ENCODE results near the gene PSKH1. TPM values are rescaled to one million over a fixed set of nuclear protein-coding genes. Genes with fewer than 3 reads are reported as not detected.
A peak's percentile ranks its signal among the peaks of the same experiment; 100 is the strongest.

Gene PSKH1
- total RNA-seq, 1 donor from 2014 or later, result 10.6 TPM

DNA sequence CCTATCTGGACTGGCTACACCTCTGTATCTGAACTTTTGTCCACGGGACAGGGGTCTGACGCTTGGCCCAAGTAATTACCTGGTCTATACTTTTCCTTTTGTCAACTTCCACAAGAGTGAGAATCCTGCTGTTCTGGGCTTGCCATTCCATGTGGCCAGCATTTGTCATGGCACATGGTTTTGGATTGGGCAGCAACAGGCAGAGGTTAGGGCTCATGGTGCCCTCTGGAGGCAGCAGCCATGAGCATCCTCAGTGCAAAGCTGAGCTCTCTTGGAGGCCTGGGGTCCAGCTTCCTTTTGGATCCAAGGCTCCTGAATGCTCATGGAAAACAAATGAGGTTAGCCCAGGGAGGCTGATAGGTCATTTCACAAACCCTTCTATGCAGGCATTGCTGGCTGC lies 27.7 kb upstream of the PSKH1 start:
- peak; percentile 52 for DNase-seq (ENCODE audit: low read depth)

DNA sequence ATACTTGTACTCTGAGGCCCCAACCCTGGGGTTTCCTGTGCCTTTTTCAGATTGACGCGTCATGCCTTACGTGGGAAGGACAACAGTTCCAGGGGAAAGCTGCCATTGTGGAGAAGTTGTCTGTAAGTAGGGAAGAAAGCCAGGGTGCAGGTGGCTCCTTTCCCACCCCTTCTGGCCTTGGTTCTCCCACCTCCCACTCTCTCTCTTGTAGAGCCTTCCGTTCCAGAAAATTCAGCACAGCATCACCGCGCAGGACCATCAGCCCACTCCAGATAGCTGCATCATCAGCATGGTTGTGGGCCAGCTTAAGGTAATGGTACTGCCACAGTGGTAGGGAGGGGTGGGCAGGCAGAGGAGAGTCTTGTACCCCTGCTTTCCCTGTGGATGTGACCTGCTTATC lies 24.8 kb upstream of the PSKH1 start:
- no peak for DNase-seq (ENCODE audit: low read depth)

DNA sequence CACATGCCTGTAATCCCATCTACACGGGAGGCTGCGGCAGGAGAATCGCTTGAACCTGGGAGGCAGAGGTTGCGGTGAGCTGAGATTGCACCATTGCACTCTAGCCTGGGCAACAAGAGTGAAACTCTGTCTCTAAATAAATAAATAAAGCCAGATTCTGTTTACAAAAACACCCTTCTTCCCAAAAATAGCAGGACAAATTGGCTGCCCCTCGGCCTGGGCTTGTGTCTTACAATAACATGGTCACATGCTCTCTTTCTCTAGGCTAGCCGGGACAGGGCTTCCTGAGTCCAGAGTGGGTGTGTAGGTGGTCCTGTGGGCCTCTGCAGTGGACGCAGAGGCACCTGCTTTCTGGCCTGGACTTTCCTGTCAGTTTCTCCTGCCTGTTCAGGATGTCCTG lies 23.4 kb upstream of the PSKH1 start:
- DNase-seq (ENCODE audit: low read depth), result no peak

DNA sequence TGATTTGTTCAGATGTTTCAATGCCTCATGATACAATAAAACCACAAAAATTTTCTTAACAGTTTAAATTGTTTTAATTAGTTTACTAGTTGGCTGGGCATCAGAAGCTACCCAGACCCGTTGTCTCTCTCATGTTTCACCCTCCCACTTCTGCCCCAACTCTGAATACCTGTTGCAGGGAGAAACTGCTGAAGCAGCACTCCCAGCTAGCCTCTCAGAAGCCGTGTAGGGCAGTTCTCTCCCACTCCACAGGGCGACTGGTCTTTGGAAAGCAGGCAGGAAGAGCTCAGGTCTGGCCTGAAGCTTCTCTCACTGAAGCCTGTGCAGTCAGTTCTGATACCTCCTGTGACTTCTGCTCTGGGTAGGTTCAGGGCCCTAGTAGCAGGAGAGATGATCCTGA lies 21.8 kb upstream of the PSKH1 start:
- DNase-seq (ENCODE audit: low read depth), result no peak

DNA sequence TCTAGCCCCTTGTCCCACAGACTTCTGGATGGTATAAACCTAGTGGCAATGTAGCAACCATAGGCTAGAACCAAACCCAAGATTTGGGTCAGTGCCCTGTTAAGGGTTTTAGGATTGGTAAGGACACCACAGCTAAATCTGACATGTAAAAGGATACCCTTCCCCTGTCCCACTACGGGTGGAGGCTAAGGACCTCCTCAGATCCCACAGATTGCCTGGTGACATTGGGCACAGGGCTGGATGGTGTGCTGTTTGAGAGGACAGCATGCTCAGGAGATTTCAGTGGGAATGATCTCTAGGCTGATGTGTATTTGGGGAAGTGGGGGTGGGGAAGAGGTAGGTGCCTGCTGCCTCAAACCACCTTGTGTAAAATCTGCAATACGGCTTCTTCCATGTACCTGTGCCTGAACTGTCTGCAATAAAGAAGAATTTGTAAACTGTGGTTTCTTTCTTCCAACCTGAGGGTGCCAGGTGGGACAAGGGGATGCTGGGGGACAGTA lies 20.9 kb upstream of the PSKH1 start:
- no peak for DNase-seq (ENCODE audit: low read depth)

DNA sequence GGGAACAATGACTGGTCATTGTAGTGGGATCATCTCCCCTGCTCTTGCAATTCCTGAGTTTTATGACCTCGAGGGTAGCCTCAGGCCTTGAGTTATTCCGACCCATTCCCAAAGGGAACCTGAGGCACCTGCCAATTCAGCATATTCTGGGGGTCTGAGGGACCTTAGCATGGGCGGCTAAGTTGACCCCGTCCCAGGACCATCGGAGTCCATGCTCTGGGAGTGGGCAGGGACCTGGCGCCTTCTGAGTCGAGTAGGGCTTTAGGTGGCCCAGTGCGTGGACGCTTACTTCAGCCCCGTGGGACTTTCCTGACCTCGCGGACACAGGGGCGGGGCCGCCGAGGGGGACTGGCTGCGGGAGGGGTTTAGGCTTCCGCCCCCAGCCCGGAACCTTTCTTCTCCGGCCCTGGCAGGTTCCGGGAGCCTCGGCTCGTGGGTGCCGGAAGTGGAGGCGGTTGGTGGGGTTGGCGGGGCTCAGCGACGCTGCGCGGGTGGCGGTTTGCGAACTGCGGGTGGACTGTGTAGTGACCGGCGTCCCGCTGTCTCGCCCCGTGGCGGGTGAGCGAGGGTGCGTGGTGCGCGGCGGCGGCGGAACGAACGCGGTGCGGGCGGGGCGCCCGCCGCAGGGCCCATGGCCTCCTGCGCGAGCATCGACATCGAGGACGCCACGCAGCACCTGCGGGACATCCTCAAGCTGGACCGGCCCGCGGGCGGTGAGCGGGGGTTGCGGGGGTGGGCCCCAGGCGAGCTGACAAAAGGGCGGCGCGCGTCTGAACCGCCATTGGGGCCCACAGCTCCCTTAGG lies 20.2 kb upstream of the PSKH1 start, which contains the start of gene EDC4:
EDC4 (plus strand) TSS at position 422 of the 804 bp plus-strand sequence; CDS start at position 632, 210 bp downstream.
- peak; percentile 86 for DNase-seq (ENCODE audit: low read depth)

DNA sequence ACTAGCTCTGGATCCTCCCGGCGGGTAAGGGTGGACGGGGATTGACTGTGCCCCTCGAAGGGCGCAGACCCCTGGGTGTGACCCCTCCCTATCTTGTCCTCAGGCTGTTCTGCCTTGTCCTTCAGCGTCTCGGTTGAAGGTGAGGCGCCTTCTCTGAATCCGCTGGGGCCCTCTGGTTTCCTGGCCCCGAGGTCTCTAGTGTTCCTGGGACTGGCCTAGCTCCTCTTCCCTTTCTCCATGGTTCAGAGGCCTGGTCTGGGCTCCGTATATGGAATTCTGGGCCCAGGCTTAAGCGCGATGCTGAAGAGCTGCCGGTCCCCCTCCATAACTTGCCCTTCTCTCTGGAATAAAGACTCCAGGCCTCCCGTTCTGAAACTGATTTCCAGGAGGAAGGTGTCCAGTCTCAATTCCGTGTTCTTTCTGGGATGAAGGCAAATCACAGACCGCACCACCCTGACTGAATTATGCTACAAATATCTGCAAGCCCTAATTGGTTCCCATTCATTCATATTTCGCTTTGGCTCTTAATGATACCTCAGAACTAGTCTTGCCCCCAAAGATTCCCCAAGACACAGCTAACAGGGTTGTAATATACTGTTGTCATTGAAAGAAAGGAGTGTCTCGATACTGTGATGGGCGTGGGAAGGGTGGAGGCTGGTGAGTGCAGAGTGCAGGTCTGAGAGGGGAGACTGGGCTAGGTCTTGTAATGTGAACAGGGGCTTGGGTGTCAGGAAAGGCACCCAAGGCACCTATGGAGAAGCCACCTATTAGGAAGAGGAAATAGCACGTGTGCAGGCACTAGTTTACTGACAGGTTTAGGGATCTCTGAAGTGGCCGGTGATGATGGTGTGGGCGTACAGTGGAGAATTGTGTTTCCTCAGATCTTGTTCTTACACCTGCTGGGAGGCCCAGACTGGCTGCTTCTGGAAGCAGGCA lies 19.4 kb upstream of the PSKH1 start:
- DNase-seq (ENCODE audit: low read depth), result no peak

DNA sequence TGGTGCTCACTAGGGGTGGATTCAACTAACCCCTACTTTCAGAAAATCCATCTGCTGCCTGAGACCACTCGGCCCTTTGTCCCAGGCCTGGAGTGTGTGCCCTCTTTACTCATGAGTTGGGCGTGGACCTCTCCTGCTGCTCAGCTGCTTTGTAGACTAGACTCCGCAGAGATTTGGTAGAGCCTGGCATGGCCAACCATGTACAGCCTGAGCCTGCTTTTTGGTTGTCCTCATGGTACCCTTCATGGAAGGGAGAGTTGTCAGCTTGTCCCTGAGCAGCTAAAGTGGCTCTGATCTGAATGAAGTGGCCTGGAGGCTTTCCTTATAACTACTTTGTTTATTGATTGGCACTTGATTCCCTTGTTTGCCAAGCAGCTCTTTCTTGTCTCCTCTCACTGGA lies 18.7 kb upstream of the PSKH1 start:
- peak; percentile 47 for DNase-seq (ENCODE audit: low read depth)

DNA sequence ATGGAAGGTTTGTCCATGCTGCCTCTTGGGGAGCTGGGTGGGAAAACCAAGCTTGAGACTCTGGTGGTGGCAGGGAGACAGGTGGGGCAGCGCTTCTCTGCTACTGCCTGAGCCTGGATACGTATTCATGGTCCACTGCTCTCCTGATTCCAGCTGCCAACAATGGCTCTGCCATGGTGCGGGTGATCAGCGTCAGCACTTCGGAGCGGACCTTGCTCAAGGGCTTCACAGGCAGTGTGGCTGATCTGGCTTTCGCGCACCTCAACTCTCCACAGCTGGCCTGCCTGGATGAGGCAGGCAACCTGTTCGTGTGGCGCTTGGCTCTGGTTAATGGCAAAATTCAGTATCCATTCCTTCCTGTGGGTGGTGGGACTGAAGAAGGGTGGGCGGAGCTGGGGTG lies 16.0 kb upstream of the PSKH1 start:
- no peak for DNase-seq (ENCODE audit: low read depth)

DNA sequence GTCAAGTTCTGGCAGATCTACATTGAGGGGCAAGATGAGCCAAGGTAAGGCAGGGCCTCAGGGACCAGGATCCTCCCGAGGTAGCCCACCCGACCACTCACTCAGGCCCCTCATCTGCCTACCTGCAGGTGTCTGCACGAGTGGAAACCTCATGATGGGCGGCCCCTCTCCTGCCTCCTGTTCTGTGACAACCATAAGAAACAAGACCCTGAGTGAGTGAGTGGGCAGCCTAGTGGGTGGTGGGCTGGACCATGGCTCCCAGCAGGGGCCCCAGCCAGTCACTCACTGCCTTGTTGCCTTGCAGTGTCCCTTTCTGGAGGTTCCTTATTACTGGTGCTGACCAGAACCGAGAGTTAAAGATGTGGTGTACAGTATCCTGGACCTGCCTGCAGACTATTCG lies 14.8 kb upstream of the PSKH1 start:
- DNase-seq (ENCODE audit: low read depth), result no peak

DNA sequence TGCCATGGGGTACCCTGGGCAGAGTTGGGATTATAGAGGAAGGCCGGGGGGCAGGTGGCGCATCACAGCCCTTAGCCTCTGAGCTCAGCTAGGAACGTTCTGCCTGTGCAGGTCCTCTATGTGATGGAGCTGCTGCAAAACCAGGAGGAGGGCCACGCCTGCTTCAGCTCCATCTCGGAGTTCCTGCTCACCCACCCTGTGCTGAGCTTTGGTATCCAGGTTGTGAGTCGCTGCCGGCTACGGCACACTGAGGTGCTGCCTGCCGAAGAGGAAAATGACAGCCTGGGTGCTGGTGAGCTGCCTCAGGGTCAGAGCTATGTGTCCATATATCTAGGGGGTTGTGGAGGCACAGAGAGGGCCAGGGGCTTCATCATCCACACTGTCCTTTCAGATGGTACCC lies 14.2 kb upstream of the PSKH1 start:
- DNase-seq (ENCODE audit: low read depth), result no peak

DNA sequence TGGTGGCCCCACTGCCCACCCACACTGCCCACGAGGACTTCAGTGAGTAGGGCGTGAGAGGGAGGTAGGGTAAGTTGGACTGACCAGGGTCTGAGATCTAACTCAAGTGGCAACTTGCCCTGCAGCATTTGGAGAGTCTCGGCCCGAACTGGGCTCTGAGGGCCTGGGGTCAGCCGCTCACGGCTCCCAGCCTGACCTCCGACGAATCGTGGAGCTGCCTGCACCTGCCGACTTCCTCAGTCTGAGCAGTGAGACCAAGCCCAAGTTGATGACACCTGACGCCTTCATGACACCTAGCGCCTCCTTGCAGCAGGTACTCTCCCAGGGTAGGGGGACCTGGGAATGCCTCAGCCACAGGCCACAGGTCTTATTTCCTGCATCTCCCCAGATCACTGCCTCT lies 13.6 kb upstream of the PSKH1 start:
- no peak for DNase-seq (ENCODE audit: low read depth)

DNA sequence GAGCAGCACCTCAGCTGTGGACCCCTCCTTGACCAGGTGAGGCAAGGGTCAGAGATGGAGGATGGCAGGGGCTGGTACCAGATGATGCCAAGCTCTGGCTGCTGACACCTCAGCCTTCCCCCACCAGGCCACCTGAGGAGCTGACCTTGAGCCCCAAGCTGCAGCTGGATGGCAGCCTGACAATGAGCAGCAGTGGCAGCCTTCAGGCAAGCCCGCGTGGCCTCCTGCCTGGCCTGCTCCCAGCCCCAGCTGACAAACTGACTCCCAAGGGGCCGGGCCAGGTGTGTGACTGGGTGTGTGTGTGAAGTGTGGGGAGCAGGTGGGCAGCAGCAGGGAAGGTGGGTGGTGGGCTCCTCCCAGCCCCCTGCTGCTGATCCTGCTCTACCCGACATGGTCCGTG lies 13.1 kb upstream of the PSKH1 start:
- DNase-seq (ENCODE audit: low read depth), result no peak

DNA sequence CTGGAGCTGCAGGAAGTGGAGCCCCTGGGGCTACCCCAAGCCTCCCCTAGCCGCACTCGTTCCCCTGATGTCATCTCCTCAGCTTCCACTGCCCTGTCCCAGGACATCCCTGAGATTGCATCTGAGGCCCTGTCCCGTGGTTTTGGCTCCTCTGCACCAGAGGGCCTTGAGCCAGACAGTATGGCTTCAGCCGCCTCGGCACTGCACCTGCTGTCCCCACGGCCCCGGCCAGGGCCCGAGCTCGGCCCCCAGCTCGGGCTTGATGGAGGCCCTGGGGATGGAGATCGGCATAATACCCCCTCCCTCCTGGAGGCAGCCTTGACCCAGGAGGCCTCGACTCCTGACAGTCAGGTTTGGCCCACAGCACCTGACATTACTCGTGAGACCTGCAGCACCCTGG lies 12.5 kb upstream of the PSKH1 start:
- DNase-seq (ENCODE audit: low read depth), result peak; percentile 61

DNA sequence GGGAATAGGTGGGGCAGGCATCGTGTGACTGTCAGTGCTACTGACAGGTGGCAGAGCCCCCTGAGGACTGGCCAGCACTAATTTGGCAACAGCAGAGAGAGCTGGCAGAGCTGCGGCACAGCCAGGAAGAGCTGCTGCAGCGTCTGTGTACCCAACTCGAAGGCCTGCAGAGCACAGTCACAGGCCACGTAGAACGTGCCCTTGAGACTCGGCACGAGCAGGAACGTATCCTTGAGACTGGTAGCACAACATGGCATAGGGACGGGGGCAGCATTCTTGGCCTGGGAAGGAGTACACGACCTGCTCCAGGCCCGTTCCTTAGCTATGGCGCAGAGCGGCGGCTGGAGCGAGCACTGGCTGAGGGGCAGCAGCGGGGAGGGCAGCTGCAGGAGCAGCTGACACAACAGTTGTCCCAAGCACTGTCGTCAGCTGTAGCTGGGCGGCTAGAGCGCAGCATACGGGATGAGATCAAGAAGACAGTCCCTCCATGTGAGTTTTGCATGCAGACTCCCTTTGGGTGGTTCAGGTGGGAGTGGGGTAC lies 11.4 kb upstream of the PSKH1 start:
- peak; percentile 88 for DNase-seq (ENCODE audit: low read depth)

DNA sequence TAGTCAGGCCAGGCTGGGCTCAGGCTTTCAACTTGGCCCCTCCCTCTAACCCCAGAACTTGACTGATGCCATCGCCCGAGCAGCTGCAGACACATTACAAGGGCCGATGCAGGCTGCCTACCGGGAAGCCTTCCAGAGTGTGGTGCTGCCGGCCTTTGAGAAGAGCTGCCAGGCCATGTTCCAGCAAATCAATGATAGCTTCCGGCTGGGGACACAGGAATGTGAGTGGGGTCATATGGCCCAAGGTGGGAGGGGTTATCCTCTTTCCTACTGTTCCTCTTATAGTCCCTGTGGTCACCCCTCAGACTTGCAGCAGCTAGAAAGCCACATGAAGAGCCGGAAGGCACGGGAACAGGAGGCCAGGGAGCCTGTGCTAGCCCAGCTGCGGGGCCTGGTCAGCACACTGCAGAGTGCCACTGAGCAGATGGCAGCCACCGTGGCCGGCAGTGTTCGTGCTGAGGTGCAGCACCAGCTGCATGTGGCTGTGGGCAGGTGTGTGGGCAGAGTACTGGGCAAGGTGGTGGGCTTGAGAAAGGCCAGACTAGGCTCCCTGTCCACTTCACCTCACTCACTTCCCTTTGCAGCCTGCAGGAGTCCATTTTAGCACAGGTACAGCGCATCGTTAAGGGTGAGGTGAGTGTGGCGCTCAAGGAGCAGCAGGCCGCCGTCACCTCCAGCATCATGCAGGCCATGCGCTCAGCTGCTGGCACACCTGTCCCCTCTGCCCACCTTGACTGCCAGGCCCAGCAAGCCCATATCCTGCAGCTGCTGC lies 10.5 kb upstream of the PSKH1 start:
- DNase-seq (ENCODE audit: low read depth), result peak; percentile 100

DNA sequence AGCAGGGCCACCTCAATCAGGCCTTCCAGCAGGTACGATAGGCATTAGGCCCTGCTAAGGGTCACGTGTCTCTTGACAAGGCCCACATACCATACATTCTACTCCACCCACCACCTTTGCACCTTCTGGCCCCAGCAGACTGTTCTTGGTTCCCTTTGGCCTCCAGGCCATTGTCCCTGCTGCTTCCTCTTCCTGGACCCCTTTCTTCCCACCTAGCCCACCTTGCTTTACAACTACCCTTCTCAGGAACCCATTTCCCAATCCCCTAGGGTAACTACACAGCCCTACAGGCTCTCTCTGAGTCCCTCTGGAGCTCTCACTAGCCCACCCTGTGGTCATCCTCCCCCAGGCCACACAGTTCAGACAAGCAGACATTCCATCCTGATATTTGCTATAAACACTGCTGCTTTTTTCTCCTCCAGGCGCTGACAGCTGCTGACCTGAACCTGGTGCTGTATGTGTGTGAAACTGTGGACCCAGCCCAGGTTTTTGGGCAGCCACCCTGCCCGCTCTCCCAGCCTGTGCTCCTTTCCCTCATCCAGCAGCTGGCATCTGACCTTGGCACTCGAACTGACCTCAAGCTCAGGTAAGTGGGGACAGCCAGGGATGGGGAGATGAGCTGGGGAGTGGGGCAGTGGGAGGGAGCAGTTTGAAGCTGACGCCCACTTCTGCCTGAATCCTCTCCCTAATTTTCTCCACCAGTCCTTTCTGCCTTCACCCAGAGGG lies 9.7 kb upstream of the PSKH1 start:
- DNase-seq (ENCODE audit: low read depth), result no peak

DNA sequence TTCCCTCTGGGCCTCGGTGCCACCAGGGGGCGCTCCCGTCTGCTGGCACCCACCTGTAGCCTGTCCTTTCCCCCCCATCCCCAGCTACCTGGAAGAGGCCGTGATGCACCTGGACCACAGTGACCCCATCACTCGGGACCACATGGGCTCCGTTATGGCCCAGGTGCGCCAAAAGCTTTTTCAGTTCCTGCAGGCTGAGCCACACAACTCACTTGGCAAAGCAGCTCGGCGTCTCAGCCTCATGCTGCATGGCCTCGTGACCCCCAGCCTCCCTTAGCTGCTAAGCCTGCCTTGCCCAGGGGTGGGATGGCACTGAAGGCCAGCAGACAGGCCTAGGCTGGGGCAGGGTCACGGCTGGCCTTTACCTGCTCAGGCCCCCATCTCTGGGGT lies 9.2 kb upstream of the PSKH1 start:
- DNase-seq (ENCODE audit: low read depth), result no peak

DNA sequence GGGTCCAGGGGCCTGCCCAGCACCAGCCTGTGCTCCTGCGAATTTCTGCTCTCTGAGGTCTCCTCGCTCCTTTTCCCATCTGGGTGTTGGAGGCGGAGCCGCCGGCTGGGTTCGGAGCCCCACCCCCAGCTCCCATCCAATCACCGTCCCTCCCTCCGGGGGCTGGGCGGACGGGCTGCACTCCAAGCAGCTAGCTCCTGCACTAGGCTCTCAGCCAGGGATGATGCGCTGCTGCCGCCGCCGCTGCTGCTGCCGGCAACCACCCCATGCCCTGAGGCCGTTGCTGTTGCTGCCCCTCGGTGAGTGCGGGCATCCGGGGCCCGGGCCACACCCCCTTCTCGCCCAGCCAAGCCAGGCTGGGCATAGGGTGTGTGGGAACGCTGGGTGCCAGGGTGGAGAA lies 8.4 kb upstream of the PSKH1 start, which contains the start of gene NRN1L:
NRN1L (plus strand) TSS at position 202 of the 400 bp plus-strand sequence; CDS start at position 221, 19 bp downstream.
- DNase-seq (ENCODE audit: low read depth), result no peak

DNA sequence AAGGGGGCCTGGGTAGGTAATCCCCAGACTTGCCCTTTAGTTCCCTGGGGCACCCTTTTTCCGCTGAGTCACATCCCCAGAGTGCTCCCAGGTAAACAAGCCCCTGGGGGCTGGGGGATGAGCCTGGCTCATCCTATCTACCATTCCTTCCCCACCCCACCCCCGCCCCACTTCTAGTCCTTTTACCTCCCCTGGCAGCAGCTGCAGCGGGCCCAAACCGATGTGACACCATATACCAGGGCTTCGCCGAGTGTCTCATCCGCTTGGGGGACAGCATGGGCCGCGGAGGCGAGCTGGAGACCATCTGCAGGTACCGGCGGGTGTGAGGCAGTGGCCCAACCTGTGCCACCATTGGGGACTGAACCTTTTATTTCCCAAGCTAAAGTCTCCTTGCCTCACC lies 7.5 kb upstream of the PSKH1 start:
- DNase-seq (ENCODE audit: low read depth), result no peak
